HG03457 (cell line): ENCODE data around the gene SURF6.
"Not testable (repeated sequence)": the region's sequence is repeated elsewhere in the genome, so short reads cannot be mapped to it uniquely, and the experiment has no call there.

Experiments
- ATAC-seq: cut with Tn5 transposase; IDR thresholded peaks from one replicate; pipeline ENCODE4 v1.9.1; 2021; ENCODE audit warnings: moderate number of reproducible peaks; ENCODE audit not compliant: unreplicated experiment

The SURF6 gene

DNA sequence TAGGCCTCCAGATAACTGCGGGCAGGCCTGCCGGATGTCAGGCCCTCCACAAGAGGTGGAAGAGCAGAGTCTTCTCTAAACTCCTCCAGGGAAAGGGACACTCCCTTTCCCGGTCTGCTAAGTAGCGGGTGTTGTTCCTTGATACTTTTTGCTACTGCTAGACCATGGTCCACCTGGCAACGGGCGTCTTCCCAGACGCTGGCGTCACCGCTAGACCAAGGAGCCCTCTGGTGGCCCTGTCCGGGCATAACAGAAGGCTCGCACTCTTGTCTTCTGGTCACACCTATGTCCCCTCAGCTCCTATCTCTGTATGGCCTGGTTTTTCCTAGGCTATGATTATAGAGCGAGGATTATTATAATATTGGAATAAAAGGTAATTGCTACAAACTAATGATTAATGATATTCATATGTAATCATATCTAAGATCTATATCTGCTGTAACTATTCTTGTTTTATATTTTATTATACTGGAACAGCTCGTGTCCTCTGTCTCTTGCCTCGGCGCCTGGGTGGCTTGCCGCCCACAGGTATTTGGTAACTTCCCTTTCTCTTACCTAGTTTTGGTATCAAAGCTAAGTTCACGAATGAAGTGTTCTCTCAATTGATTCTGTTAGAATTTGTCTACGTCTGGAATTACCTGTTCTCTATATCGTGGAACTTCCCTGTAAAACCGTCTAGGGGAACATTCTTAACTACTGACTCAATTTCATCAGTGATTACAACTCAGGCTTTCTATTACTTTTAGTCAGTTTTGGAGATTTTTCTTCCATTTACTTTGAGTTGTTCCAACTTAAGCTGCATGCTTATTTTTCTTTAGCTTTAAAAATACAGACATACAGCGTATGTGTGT is 6.5 kb downstream of the SURF6 start:
- not testable (repeated sequence) for ATAC-seq

DNA sequence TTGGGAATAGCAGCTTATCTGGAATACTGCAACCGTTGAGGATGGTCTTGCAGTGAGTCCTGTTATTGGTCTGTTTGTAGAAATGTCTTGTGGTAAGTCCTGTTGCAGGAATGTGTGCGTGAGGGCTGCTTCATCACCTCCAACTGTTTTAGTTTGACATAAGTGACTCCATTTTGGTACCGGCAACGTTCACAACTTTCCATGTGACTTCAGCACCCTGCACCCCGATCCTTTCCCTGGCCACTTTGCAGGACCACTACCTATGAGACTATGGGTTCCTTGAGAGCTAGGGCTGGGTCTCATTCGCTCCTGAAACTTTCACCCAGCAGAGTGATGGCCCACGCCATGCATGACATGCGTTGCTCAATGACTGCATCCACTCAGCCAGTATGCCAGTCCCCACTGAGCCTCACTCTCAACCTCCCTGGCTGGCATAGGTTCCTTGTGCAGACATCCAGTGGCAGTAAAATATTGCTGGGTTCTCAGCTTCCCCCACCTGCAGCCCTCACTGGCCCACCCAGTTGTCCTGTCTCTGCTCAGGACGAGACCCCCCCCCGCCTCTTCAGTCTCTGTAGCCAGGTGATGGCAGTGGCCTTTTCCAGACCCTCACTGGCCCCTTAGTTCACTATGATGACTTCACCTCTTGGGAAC is 8.0 kb downstream of the SURF6 start:
- ATAC-seq = no peak

DNA sequence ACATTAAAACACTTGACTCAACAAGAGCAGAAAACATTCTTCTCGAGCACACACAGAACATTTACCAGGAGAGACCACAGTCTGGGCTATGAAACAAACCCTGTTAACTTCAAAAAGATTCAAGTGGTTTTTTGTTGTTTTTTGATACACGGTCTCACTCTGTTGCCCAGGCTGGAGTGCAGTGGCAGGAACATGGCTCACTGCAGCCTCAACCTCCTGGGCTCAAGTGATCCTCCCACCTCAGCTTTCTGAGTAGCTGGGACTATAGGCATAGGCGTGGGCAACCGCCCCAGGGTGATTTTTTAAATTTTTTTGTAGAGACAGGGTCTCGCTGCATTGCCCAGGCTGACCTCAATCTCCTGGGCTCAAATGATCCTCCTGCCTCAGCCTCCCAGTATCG is 9.0 kb downstream of the SURF6 start:
- not testable (repeated sequence) for ATAC-seq

DNA sequence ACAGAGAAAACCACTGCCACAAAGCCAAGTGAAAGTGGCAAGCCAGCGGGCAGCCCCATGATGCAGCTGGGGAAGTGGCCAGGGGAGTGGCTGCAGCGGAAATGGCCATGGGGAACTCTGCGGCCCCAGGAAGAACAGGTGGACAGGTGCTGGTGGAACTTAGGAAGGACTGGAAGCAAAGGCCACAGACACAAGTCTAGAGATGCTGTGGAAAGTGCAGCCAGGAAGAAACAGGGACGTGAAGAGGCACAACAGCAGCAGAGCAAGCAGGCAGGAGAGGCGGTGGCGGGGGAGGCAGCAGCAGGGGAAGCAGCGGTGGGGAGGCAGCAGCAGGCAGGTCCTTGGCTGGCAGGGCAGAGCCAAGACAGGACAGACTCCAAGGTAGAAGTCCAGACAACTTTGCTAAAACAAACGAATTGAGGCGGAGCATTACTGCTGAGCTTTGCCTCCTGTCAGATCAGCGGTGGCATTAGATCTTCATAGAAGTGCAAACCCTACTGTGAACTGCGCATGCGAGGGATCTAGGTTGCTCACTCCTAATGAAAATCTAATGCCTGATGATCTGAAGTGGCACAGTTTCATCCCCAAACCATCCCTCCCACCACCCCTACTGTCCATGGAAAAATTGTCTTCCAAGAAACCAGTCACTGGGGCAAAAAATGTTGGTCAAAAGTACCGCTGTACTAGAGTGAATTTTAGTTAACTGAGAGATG is 11.8 kb downstream of the SURF6 start:
- no peak for ATAC-seq

DNA sequence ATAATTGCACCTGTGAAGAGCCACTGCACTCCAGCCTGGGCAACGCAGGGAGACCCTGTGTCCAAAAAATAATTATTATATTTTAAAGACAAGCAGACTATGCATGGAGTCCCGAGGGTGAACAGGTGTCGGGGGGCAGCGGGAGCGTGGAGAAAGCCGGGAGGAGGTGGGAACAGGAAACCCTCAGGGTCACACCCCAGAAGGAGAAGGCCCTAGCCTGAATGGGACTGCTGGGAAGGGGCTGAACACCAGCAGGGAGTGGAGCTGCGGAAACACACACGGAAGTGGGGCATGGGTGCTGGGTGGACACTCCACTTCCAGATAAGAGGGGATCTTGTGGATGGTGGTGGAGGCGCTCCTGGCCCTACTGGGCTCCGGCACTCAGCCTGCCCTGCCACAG is 12.8 kb downstream of the SURF6 start:
- ATAC-seq = no peak

DNA sequence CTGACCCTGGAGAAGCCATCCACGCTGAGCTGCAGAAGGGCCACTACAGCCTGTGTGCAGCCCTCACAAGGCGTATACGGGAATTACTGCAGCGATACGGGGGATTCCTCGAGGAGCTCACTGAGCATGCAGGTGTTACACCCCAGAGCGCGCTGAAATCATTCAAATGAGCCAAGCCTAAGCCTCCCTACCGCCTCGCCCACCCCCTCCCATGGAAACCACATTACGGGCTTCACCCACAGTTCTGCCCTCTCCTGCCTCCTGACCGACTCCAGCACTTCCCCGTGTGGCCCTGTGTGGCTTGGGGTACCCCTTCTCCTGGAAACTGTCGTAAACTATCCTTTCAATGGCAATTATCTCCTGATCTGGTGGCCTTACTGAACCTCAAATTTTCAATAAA is 13.3 kb downstream of the SURF6 start:
- ATAC-seq = no peak

DNA sequence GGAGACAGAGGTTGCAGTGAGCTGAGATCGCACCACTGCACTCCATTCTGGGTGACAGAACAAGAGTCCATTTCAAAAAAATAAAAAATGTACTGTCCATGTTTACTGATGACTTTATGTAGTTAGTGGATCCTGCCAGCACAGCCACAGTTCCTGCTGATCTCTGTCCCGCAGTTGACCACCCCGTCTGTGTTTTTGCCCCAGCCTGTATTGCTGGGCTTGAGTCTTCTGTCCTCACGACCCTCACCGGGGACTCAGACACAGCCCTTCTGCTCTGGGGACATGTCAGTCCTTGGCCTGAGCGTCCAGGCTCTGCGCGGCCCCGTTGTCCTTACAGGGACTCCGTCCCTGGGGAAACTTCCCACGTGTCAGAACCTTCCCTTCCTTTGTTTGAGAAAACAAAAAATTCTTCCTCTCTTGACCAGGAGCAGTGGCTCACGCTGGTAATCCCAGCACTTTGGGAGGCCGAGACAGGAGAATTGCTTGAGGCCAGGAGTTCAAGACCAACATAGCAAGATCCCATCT is 14.5 kb downstream of the SURF6 start:
- ATAC-seq = no peak

DNA sequence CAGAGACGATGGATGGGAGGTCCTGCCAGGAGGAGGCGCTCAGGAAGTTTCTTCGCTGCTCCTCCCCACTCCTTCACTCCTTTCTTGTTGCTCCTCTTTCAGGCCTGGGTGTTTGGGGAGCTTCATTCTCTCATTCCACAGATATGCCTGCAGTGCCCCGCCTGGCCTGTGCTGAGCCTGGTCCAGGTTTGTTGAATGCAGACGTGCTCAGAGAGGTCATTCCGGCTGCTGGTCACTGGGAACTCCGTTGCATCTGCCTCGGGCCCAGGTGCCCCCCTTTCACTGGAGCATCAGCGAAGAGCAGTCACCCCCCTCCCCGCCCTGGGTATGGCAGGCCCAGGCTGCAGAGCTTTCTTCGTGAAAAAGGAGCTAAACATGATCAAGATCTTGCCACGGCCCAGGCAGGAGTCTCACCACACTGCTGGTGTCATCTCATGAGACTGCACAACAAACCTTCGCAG is 15.5 kb downstream of the SURF6 start:
- ATAC-seq = no peak

DNA sequence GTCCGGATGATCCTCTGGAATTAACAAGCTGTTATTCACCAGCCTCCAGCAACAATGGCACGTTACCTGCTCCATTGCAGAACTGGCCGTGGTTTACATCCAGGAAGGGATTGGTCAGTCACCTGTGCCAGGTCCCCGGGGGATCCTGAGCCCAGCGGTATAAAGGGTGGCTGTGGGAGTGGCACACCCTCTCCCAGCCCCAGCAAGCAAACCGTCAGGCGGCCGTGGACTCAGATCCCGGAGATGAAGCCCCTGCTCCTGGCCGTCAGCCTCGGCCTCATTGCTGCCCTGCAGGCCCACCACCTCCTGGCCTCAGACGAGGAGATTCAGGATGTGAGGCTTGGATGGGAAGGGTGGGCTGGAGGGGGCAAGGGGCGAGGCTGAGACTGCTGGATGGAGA is 18.4 kb downstream of the SURF6 start:
- ATAC-seq = not testable (repeated sequence)

DNA sequence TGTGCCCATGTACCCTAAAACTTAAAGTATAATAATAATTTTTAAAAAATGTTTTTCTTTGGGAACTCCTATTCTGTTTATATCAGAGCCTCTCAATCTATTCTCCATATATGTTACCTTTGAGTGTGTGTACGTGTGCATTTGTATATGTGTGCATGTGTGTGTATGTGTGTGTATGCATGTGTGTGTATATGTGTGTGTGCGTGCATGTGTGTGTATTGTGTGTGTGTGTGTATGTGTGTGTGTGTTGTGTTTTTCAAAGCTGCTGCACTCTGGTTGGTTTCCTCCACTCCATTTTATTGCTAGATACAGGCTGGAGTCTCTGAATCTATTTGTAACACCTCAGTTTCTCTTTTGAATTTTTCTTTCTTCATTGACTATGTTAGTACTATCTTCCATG is 20.0 kb downstream of the SURF6 start:
- ATAC-seq = no peak

DNA sequence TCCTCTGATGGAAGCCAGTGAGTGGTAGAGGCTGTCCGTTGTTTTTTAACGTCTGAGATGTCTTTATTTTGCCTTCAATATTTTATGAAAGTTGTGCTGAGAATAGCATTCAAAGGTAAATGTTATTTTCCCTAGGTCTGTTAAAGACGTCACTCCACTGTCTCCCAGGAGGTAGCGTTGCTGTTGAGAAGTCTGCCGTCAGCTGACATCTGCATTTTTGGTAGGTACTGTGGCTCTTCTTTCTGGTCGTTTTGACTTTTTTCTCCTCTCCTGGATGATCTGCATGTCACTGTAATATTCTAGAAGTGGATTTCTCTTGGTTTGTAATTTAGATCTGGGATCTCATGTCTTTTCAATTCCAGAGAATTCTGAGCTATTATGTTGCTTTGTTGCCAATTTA is 26.4 kb downstream of the SURF6 start:
- ATAC-seq = no peak

DNA sequence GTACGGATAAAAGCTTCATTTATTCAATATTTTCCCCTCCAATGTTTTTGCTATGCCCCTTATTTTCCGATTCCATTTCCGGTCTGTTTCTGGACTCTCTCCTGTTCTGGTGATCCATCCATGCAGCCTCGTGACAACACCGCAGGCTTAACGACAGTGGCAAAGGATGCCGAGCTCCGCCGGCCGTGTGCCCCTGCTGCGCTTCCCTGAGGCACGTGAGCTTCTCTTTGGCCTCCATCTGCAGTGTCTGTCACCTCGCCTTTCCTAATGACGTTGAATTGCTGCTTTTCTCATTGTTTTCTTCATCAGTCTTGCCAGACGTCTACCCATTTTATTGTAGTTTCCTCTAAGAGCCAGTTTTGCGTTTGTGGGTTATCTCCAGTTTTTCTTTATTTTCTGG is 28.7 kb downstream of the SURF6 start:
- ATAC-seq = no peak

DNA sequence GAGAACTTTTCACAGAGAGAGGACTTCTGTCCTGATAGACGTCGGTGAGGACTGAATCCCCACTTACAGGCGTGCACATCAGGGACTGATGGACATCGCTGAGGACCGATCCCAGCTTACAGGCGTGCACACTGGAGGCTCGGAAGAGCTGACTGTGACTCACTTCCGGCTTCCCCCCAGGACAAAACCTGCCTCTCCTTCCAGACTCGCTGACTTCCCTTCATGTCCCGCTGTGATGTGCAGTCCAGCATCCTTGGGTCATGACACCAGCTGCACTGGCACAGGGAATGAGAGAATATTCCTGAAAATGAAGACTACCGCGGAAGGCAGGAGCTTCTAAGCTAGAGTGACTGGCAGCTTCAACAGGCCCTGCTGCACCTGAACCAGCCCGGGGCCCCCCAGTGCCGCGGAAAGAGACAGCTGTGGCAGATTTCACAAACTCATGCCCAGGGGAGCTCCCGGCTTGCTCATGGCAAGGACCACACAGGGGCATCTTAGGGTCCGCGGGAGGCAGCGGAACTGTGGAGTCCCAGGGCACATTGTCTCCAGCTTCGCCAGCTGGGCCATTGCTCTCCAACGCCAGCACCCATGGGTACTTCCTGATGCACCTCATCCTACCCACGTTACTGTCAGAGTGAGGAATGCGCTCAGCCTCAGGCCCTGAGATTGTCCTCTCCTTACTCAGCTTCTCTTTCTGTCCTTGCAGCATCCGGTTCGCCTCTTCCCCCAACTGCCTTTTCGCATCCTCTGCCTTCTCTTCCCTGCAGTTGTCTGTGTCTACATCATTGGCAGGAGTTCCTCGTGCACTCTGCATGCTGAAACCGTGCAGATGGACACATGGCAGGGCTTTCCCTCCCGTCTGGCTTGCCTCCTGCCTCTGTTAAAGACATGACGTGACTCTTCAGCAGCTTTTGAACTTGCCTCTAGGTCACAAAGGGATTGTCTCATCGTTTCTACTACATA is 29.5 kb downstream of the SURF6 start:
- no peak for ATAC-seq

DNA sequence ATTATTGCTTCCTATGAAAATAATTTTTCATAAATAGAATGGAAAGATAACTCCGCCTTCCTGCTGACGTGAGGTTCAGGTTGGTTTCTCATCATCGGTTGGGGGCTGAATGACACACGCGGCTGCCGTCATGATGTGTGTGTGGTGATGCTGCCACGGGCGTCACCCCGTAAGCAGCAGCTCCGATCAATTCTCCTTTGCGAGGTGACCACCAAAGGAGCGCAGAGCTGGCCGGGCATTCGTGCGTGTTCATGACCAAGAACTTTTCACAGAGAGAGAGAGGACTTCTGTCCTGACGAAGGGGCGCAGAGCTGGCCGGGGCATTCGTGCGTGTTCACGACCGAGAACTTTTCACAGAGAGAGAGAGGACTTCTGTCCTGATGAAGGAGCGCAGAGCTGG is 30.3 kb downstream of the SURF6 start:
- no peak for ATAC-seq

DNA sequence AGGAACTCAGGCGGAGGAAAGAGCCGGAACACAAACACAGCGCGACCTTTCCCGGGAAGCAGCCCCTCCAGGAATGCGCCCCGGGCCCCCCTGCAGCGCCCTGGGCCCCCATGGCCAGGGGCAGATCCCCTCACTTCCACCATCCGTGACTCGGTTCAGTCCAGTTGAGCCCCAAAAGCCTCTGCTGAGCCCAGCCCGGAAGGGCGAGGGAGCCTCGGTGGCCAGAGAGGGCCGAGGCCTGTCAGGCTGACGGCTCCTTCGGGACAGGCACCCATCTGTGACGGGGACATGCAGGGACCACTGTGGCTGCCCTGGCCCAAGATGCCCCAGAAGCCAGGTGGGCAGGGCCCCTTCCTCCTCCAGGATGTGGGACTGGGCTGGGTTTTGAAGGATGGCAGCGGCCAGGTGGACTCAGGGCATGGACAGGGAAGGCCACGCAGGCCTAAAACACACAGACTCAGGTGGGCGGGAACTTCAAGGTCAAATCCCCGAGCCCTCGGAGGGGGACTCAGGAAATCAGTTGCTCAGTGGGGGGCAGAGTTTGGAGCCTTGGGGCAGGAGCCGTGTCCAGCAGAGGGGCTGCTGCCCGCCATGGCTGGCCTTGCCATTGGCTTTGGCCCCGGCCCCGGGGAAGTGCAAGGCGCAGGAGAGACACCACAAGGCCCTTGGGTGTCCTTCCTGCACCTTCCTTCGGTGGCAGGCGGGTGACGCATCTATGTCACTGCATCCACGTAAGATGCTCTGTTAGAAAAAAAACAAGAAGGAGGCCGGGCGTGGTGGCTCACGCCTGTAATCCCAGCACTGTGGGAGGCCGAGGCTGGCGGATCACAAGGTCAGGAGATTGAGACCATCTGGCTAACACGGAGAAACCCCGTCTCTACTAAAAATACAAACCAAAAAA is 31.3 kb downstream of the SURF6 start:
- ATAC-seq = no peak

DNA sequence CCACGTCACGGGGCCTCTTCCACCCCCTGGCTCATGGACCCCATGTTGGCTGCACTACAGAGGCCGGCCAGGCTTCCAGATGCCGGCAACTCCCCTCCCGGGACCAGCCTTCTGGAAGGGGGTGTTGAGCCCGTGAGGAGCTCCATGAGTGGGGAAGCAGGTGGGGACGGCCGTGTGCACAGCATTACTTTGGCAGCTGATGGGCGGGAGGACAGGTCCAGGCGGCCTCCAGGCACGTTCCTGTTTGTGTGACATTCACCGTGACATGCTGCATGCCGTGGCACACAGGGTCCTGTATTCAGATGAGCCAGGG is 31.9 kb downstream of the SURF6 start:
- no peak for ATAC-seq

DNA sequence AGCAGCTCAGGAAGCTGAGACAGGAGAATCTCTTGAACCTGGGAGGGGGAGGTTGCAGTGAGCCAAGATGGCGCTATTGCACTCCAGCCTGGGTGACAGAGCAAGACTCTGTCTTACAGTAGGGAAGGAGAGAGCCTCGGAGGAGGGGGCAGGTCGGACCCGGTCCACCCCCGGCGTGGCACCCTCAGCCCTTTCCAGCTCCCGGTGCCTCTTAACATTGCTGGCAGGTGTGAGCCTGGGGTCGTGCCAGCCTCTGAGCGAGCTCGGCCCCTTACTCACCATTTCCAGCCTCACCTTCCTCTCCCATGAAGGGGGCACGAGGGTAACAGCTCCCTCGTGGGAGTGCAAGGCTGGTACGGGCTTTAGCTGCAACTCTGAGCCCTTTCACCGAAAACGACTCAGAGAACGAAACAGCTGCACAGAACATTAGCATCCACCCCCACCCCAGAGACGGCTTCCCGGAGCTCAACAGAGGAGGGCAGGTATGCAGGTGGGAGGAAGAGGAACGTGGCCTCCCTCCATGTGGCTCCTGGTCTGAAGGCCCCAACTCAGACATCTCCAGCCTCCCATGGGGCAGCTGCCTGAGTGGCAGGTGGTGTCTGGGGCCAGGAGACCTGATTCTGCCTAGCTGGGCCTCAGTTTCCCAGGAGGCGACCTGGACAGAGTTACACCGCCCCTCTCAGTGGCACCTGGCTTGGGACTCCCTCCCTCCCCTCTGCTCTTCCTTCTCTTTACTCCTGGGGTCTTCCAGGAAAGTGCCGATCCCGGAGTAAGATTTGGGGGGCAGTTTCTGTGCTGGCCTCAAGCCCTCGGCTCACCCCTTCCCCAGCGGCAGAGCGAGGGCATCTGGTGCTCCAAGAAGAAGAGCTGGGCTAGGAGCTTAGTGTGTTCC is 32.5 kb downstream of the SURF6 start:
- ATAC-seq = no peak
